HCT116 (cell line): ENCODE results near the gene KAT14. TPM values are rescaled to one million over a fixed set of nuclear protein-coding genes. Genes with fewer than 3 reads are reported as not detected.

Experiments
- ATAC-seq: fragments of 200-7000 bp; cut with Tn5 transposase; 2 replicates; pipeline ENCODE4 v1.9.1; 2020; ENCODE audit warnings: mild to moderate bottlenecking, moderate library complexity
- BruUV-seq: library from RNA; stranded (reverse); fragments of 400-500 nt; replicated peaks from 2 replicates; lab custom pipeline; 2021; lab: Mats Ljungman, UMichigan
- CTCF ChIA-PET: fragments of 300-600 bp; sonication (Branson Sonifier 250); formaldehyde crosslinking; loops from one replicate; lab custom pipeline; 2021; ENCODE audit warnings: antibody characterized with exemption; lab: Charles Lee
- POLR2A ChIA-PET: fragments of 300-600, 350-600 bp; sonication (Branson Sonifier 250); formaldehyde crosslinking; loops from one replicate; lab custom pipeline; 2021; ENCODE audit warnings: antibody characterized with exemption; lab: Charles Lee
- RAD21 ChIA-PET, 2 experiments: fragments of 300-600 bp; sonication (Branson Sonifier 250); formaldehyde crosslinking; loops; one replicate each; lab custom pipeline; 2023; ENCODE audit warnings: low total read pairs in 2 of 2; ENCODE audit not compliant: uncharacterized antibody in 2 of 2, unreplicated experiment in 2 of 2, low non-redundant PET in 1 of 2; lab: Charles Lee
- DNase-seq: peaks from one replicate; pipeline ENCODE4 v3.0.0-alpha.2; 2010; ENCODE audit warnings: low read depth, low spot score
- H2AFZ ChIP-seq: fragments of 200-600 bp; shearing (Covaris generic), sonication (generic); 2 replicates; pipeline ENCODE4 v1.6.1; 2017; ENCODE audit warnings: low read depth, mixed run types, mixed read lengths, antibody characterized with exemption, low read length; ENCODE audit not compliant: poor library complexity, severe bottlenecking
- H3K27ac ChIP-seq: 2 replicates; pipeline ENCODE4 v1.5.1; 2012; ENCODE audit warnings: low read depth, low read length
- H3K27me3 ChIP-seq: fragments of 200-600 bp; sonication (generic); 2 replicates; pipeline ENCODE4 v1.6.1; 2016; ENCODE audit warnings: mixed run types, low read length, mixed read lengths; ENCODE audit not compliant: insufficient read depth
- H3K36me3 ChIP-seq, 2 experiments: fragments of 200-500 bp in 1 of 2; fragments of 200-600 bp in 1 of 2; sonication (Bioruptor generic) in 1 of 2; sonication (generic) in 1 of 2; 2 replicates each; pipeline versions ENCODE4 v1.5.1 to v1.6.1; 2014 to 2016; ENCODE audit warnings: low read length in 2 of 2, inconsistent platforms in 1 of 2, mixed read lengths in 1 of 2, mixed run types in 1 of 2; ENCODE audit not compliant: insufficient read depth in 2 of 2, control insufficient read depth in 1 of 2
- H3K4me1 ChIP-seq, 2 experiments: fragments of 200-600 bp in 1 of 2; sonication (generic) in 1 of 2; 2 replicates each; pipeline versions ENCODE4 v1.5.1 to v1.6.1; 2012 to 2017; ENCODE audit warnings: low read length in 2 of 2, inconsistent platforms in 1 of 2, mild to moderate bottlenecking in 1 of 2, mixed read lengths in 1 of 2, mixed run types in 1 of 2, moderate library complexity in 1 of 2; ENCODE audit not compliant: insufficient read depth in 2 of 2, control insufficient read depth in 1 of 2
- H3K4me2 ChIP-seq: fragments of 200-600 bp; sonication (generic); 2 replicates; pipeline ENCODE4 v1.6.1; 2017; ENCODE audit warnings: mixed run types, low read length, mixed read lengths
- H3K4me3 ChIP-seq, 2 experiments: fragments of 200-600 bp in 1 of 2; sonication (generic) in 1 of 2; replicated peaks in 1 of 2; 2 replicates each; pipeline ENCODE4 v1.5.1; 2011 to 2016; ENCODE audit warnings: low read length in 2 of 2, control low read depth in 1 of 2, low read depth in 1 of 2, mild to moderate bottlenecking in 1 of 2, mixed read lengths in 1 of 2, mixed run types in 1 of 2
- H3K79me2 ChIP-seq: fragments of 200-600 bp; sonication (generic); 2 replicates; pipeline ENCODE4 v1.6.1; 2017; ENCODE audit warnings: mild to moderate bottlenecking, mixed run types, low read length, moderate library complexity, mixed read lengths; ENCODE audit not compliant: insufficient read depth
- H3K9ac ChIP-seq: fragments of 200-600 bp; sonication (generic); 2 replicates; pipeline ENCODE4 v1.6.1; 2016; ENCODE audit warnings: low read length, mixed read lengths
- H3K9me2 ChIP-seq: fragments of 200-600 bp; sonication (generic), shearing (Covaris generic); 2 replicates; pipeline ENCODE4 v1.6.1; 2017; ENCODE audit warnings: mixed run types, mild to moderate bottlenecking, moderate library complexity; ENCODE audit not compliant: insufficient read depth
- H3K9me3 ChIP-seq, 2 experiments: fragments of 200-500 bp in 1 of 2; fragments of 200-600 bp in 1 of 2; sonication (Bioruptor generic) in 1 of 2; sonication (generic) in 1 of 2; 2 replicates each; pipeline ENCODE4 v1.6.1; 2014 to 2017; ENCODE audit warnings: low read length in 2 of 2, mixed read lengths in 2 of 2, inconsistent platforms in 1 of 2, low read depth in 1 of 2, mild to moderate bottlenecking in 1 of 2, mixed run types in 1 of 2, moderate library complexity in 1 of 2; ENCODE audit not compliant: control insufficient read depth in 1 of 2, insufficient read depth in 1 of 2
- H4K20me1 ChIP-seq: fragments of 200-600 bp; sonication (generic), shearing (Covaris generic); 2 replicates; pipeline ENCODE4 v1.6.1; 2017; ENCODE audit warnings: mixed run types, mild to moderate bottlenecking, moderate library complexity; ENCODE audit not compliant: insufficient read depth
- CBX3 ChIP-seq: IDR thresholded peaks from 2 replicates; pipeline ENCODE4 v1.6.1; 2012; ENCODE audit warnings: low read depth
- EZH2 ChIP-seq: fragments of 200-600 bp; sonication (generic); IDR thresholded peaks from 2 replicates; pipeline ENCODE4 v1.6.1; 2017; ENCODE audit warnings: antibody characterized with exemption, mixed run types
- FOSL1 ChIP-seq: IDR thresholded peaks from 2 replicates; pipeline ENCODE4 v1.6.1; 2012; ENCODE audit warnings: low read depth
- POLR2A ChIP-seq: IDR thresholded peaks from 2 replicates; pipeline ENCODE4 v1.7.0; 2011; ENCODE audit warnings: borderline replicate concordance; ENCODE audit not compliant: insufficient read depth, insufficient read length; ENCODE audit errors: extremely low read depth
- POLR2AphosphoS5 ChIP-seq: IDR thresholded peaks from 2 replicates; pipeline ENCODE4 v1.6.1; 2011; ENCODE audit warnings: mild to moderate bottlenecking, low read depth, low read length, moderate library complexity
- RAD21 ChIP-seq: IDR thresholded peaks from 2 replicates; pipeline ENCODE4 v1.6.1; 2012; ENCODE audit warnings: low read depth, mild to moderate bottlenecking
- SIN3A ChIP-seq: IDR thresholded peaks from 2 replicates; pipeline ENCODE4 v1.6.1; 2012; ENCODE audit warnings: low read depth
- YY1 ChIP-seq: IDR thresholded peaks from 2 replicates; pipeline ENCODE4 v1.6.1; 2011; ENCODE audit warnings: low read length, low read depth, moderate library complexity, mild to moderate bottlenecking; ENCODE audit not compliant: insufficient replicate concordance; ENCODE audit errors: extremely low read depth
- ZFX ChIP-seq: fragments of 450-650 bp; IDR thresholded peaks from 2 replicates; pipeline ENCODE4 v1.6.1; 2017
- intact Hi-C: fragments of 100-400 bp; cut with micrococcal nuclease; formaldehyde crosslinking; loops from 2 replicates; pipeline ENCODE4 v1.10.0; 2022
- total RNA-seq: library from RNA; stranded (reverse); gene quantifications from one replicate; pipeline ENCODE4 v1.2.1, GENCODE V29; 2021; ENCODE audit not compliant: unreplicated experiment
- TF ChIP-seq, protein P1 (sequence below): IDR thresholded peaks from 2 replicates; pipeline ENCODE4 v1.6.1; 2012
- TF ChIP-seq, protein P2 (sequence below), 3 experiments: fragments of 200-600 bp in 1 of 3; sonication (generic) in 1 of 3; IDR thresholded peaks in 2 of 3; conservative IDR thresholded peaks in 1 of 3; 2 replicates each; pipeline ENCODE4 v1.5.1; 2012 to 2017; ENCODE audit warnings: low read depth in 2 of 3, low read length in 2 of 3, antibody characterized with exemption in 1 of 3, borderline replicate concordance in 1 of 3, control low read depth in 1 of 3, mild to moderate bottlenecking in 1 of 3, mixed read lengths in 1 of 3, mixed run types in 1 of 3, moderate library complexity in 1 of 3; ENCODE audit not compliant: insufficient read depth in 1 of 3
- TF ChIP-seq, protein P3 (sequence below): IDR thresholded peaks from 2 replicates; pipeline ENCODE4 v1.6.1; 2012; ENCODE audit warnings: low read depth

The KAT14 gene
- total RNA-seq, 1 experiment from 2014 or later = 11.4 TPM

DNA sequence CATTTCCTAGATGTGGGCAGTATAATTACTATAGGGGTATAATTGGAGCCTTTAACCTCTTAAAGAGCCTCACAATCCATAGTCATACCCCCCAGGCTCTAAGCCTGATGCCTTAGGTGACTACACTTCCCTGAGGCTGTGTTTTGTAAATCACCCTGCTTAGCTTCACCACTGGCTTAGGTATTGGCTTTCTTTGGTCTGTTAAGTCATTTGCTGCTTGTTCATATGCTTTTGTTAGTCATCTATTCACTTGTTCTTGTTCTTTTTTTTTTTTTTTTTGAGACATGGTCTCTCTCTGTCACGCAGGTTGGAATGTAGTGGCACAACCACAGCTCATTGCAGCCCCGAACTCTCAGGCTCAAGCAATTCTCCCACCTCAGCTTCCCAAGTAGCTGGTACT lies 26.7 kb downstream of the KAT14 start:
- BruUV-seq = no TSS peak
- intact Hi-C loops = no loop called here
- DNase-seq = no peak
- ChIA-PET CTCF (no interaction called here), POLR2A (no interaction called here), RAD21 (no interaction called here)
- peaks cover 0 to 8% of the 10 kb centered on the region in 2 experiments; a peak in 2 of 4 replicates for H3K36me3 ChIP-seq
- no peaks in the 10 kb centered on the region for H4K20me1 ChIP-seq
- ATAC-seq = no peak
- no peak overlapping the region for H3K4me3 ChIP-seq
- H2AFZ ChIP-seq = no peak overlapping the region
- TF ChIP-seq POLR2A (no peak), YY1 (no peak), SIN3A (no peak), ZFX (no peak), EZH2 (no peak), FOSL1 (no peak), CBX3 (no peak), RAD21 (no peak), POLR2AphosphoS5 (no peak)
- TF ChIP-seq, protein P1, sequence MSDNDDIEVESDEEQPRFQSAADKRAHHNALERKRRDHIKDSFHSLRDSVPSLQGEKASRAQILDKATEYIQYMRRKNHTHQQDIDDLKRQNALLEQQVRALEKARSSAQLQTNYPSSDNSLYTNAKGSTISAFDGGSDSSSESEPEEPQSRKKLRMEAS = no peak
- TF ChIP-seq, protein P2, sequence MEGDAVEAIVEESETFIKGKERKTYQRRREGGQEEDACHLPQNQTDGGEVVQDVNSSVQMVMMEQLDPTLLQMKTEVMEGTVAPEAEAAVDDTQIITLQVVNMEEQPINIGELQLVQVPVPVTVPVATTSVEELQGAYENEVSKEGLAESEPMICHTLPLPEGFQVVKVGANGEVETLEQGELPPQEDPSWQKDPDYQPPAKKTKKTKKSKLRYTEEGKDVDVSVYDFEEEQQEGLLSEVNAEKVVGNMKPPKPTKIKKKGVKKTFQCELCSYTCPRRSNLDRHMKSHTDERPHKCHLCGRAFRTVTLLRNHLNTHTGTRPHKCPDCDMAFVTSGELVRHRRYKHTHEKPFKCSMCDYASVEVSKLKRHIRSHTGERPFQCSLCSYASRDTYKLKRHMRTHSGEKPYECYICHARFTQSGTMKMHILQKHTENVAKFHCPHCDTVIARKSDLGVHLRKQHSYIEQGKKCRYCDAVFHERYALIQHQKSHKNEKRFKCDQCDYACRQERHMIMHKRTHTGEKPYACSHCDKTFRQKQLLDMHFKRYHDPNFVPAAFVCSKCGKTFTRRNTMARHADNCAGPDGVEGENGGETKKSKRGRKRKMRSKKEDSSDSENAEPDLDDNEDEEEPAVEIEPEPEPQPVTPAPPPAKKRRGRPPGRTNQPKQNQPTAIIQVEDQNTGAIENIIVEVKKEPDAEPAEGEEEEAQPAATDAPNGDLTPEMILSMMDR (IDR thresholded peaks at IDR 0.05 in 2 of 3, conservative IDR thresholded peaks at IDR 0.05 in 1 of 3; ENCODE audit: borderline replicate concordance in 1 of 3, insufficient read depth in 1 of 3, low read depth in 2 of 3, low read length in 2 of 3) = no peak
- TF ChIP-seq, protein P3, sequence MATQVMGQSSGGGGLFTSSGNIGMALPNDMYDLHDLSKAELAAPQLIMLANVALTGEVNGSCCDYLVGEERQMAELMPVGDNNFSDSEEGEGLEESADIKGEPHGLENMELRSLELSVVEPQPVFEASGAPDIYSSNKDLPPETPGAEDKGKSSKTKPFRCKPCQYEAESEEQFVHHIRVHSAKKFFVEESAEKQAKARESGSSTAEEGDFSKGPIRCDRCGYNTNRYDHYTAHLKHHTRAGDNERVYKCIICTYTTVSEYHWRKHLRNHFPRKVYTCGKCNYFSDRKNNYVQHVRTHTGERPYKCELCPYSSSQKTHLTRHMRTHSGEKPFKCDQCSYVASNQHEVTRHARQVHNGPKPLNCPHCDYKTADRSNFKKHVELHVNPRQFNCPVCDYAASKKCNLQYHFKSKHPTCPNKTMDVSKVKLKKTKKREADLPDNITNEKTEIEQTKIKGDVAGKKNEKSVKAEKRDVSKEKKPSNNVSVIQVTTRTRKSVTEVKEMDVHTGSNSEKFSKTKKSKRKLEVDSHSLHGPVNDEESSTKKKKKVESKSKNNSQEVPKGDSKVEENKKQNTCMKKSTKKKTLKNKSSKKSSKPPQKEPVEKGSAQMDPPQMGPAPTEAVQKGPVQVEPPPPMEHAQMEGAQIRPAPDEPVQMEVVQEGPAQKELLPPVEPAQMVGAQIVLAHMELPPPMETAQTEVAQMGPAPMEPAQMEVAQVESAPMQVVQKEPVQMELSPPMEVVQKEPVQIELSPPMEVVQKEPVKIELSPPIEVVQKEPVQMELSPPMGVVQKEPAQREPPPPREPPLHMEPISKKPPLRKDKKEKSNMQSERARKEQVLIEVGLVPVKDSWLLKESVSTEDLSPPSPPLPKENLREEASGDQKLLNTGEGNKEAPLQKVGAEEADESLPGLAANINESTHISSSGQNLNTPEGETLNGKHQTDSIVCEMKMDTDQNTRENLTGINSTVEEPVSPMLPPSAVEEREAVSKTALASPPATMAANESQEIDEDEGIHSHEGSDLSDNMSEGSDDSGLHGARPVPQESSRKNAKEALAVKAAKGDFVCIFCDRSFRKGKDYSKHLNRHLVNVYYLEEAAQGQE = no peak
- no peaks in the 10 kb centered on the region for H3K27me3 ChIP-seq
- no peaks in the 10 kb centered on the region for H3K9me2 ChIP-seq
- H3K9me3 ChIP-seq = no peaks in the 10 kb centered on the region
- H3K27ac ChIP-seq = no peak overlapping the region
- no peak overlapping the region for H3K9ac ChIP-seq
- H3K4me1 ChIP-seq = no peaks in the 10 kb centered on the region
- no peak overlapping the region for H3K4me2 ChIP-seq
- no peaks in the 10 kb centered on the region for H3K79me2 ChIP-seq
